SK-N-MC (cell line): ENCODE results near the gene CCIN.

Experiments
- DNase-seq: peaks from one replicate; pipeline ENCODE4 v3.0.0-alpha.2; 2011; ENCODE audit warnings: low read depth, low spot score
- H3K27ac ChIP-seq: fragments of 200-600 bp; sonication (generic); 2 replicates; pipeline ENCODE4 v1.5.1; 2016; ENCODE audit warnings: mixed run types
- H3K36me3 ChIP-seq: fragments of 200-600 bp; sonication (generic); 2 replicates; pipeline ENCODE4 v1.6.1; 2017; ENCODE audit warnings: antibody characterized with exemption, low read length, mixed read lengths; ENCODE audit not compliant: insufficient read depth
- H3K4me3 ChIP-seq: fragments of 200-600 bp; sonication (generic); 2 replicates; pipeline ENCODE4 v1.5.1; 2016
- H3K9ac ChIP-seq: fragments of 200-600 bp; sonication (generic); 2 replicates; pipeline ENCODE4 v1.8.0; 2017; ENCODE audit warnings: mixed run types, mixed read lengths; ENCODE audit not compliant: insufficient read length
- H3K9me3 ChIP-seq: fragments of 200-600 bp; sonication (generic); 2 replicates; pipeline ENCODE4 v1.6.1; 2017; ENCODE audit warnings: low read depth, mild to moderate bottlenecking, antibody characterized with exemption, low read length, moderate library complexity, mixed read lengths
- EZH2 ChIP-seq: fragments of 200-600 bp; sonication (generic); IDR thresholded peaks from one replicate; pipeline ENCODE4 v1.6.1; 2017; ENCODE audit warnings: antibody characterized with exemption
- FOXP2 ChIP-seq: optimal IDR thresholded peaks from 2 replicates; pipeline ENCODE3; 2011; ENCODE audit warnings: mild to moderate bottlenecking, moderate library complexity; ENCODE audit not compliant: insufficient read depth; ENCODE audit errors: extremely low read length, control extremely low read depth
- POLR2AphosphoS5 ChIP-seq: IDR thresholded peaks from 2 replicates; pipeline ENCODE4 v1.6.1; 2012; ENCODE audit warnings: mild to moderate bottlenecking, low read depth, low read length, borderline replicate concordance

The CCIN gene

DNA sequence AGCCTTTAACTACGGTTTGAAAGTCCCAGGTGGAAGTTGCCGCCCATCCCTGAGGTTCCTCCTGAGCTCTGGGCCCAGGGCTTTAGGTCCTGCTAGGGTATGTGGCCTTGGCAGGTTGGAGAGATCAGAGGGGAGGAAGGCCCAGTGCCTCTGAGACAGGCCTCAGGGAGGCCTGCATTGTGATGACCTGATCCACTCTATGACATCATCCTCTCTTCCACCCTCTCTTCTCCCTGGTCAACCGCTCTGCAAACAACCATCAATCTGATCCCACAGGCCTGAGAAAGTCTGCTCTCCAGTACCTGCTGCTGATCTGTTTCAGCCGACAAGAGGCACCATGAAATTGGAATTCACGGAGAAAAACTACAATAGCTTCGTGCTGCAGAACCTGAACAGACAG is at the start of gene CCIN:
Gene CCIN (plus strand): TSS at position 223 of the 400 bp plus-strand sequence. CDS start 115 bp downstream, at position 338.
- no peak for DNase-seq
- Histone ChIP-seq H3K27ac (no peak within 1 kb of the TSS), H3K9me3 (no peaks in the 10 kb centered on the region), H3K4me3 (no peak within 1 kb of the TSS), H3K9ac (no peak within 1 kb of the TSS), H3K36me3 (no peaks in the 10 kb centered on the region)
- TF ChIP-seq POLR2AphosphoS5 (no peak), FOXP2 (no peak), EZH2 (no peak)

- TF ChIP-seq FOXP2 (no peak), POLR2AphosphoS5 (no peak), EZH2 (no peak)
- Histone ChIP-seq H3K9ac (no peak overlapping the region), H3K9me3 (no peaks in the 10 kb centered on the region), H3K4me3 (no peak overlapping the region), H3K36me3 (no peaks in the 10 kb centered on the region), H3K27ac (no peak overlapping the region)
- no peak for DNase-seq
Observed at GRCh38 chr9:36119476-36119875, 49.7 kb upstream of the CCIN start.

DNA sequence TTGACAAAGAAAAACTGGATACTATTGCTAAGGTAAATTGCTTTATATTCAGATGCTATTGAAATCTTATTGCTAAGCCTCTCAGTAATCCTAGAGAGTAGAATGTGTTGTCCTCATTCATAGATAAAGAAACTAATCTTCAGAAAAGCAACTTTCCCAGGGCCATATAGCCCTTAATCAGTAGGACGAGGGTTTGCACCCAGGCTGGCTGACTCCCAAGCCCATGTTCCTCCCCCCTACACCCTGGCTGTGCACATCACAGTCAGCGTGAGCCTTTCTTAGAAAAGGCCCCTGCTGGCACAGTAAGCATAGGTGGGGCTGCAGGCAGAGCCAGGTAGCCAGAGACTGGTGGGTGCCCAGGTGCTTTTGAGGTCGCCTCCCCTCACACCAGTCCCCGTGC is 48.5 kb upstream of the CCIN start:
- Histone ChIP-seq H3K9ac (no peak overlapping the region), H3K27ac (no peak overlapping the region), H3K9me3 (no peaks in the 10 kb centered on the region), H3K4me3 (no peak overlapping the region), H3K36me3 (no peaks in the 10 kb centered on the region)
- no peak for DNase-seq
- TF ChIP-seq POLR2AphosphoS5, result no peak
- no peak for TF ChIP-seq EZH2
- TF ChIP-seq FOXP2, result no peak

DNA sequence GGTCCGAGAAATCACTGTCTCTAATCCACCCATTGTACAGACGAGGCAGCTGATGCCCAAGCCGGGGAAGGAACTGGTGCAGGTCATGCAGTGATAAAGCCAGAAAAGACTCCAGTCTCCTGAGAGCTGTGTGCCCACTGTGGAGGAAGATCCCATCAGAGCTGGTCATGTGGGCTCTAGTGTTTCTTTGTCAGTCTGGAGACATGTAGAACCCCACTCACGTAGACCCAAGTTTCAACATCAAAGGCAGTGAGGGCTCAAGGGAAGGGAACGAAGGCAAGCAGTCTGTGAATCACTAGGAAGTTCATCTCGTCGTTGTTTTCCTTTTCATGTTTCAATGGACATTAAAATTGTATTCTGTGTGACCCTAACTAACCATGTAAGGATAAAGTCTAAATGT is 47.2 kb upstream of the CCIN start:
- no peaks in the 10 kb centered on the region for H3K9me3 ChIP-seq
- H3K9ac ChIP-seq, result no peak overlapping the region
- H3K4me3 ChIP-seq, result no peak overlapping the region
- no peak for DNase-seq
- H3K36me3 ChIP-seq, result no peaks in the 10 kb centered on the region
- no peak for TF ChIP-seq EZH2
- TF ChIP-seq FOXP2, result no peak
- no peak for TF ChIP-seq POLR2AphosphoS5
- H3K27ac ChIP-seq, result no peak overlapping the region

- no peak for DNase-seq
- Histone ChIP-seq H3K27ac (no peak overlapping the region), H3K9me3 (no peaks in the 10 kb centered on the region)
Observed at GRCh38 chr9:36123515-36123914, 45.7 kb upstream of the CCIN start.

GRCh38 chr9:36125062-36125855 is 43.9 kb upstream of the CCIN start:
- no peak overlapping the region for H3K9ac ChIP-seq
- H3K9me3 ChIP-seq, result no peaks in the 10 kb centered on the region
- no peaks in the 10 kb centered on the region for H3K36me3 ChIP-seq
- DNase-seq, result no peak
- TF ChIP-seq POLR2AphosphoS5 (no peak), EZH2 (no peak), FOXP2 (no peak)
- H3K27ac ChIP-seq, result no peak overlapping the region
- H3K4me3 ChIP-seq, result no peak overlapping the region

More at GRCh38 chr9:36123515-36123914, 45.7 kb upstream of the CCIN start:
- Histone ChIP-seq H3K36me3 (no peaks in the 10 kb centered on the region), H3K9ac (no peak overlapping the region), H3K4me3 (no peak overlapping the region)
- no peak for TF ChIP-seq FOXP2
- TF ChIP-seq EZH2, result no peak
- TF ChIP-seq POLR2AphosphoS5, result no peak

DNA sequence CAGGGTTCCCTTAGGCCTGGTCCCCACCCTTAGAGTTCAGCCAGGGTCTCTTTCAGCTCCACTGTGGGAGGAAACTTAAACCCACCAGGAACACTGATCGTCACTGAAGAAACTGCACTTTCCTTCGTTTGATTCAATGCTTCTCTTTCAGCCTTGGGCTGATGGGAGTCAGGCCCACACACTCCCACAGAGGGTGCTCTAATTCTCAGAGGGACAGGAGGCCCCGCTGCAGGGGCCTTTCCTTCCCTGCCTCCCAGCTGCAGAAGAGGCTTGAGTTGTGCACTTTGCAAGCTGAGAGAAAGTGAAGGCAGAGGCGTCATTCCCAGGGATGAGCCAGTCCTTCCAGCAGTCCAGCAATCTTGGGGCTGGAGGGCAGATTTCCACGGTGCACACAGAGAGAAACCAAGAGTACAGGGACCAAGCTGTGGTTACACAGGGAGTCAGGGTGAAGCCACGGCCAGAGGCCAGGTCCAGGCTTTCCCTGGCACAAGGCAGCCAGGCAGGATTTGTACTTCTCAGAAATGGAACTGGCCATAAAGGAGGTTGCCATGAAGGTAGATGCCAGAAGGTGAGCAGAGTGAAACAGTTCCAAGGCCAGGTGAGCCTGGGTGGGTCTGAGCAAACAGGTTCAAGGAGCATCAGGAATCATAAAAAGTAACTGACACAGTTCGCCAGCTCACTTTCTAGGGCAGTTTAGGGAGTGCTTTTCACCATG is 43.0 kb upstream of the CCIN start:
- Histone ChIP-seq H3K4me3 (no peak overlapping the region), H3K9ac (no peak overlapping the region), H3K36me3 (no peaks in the 10 kb centered on the region), H3K9me3 (no peaks in the 10 kb centered on the region), H3K27ac (no peak overlapping the region)
- DNase-seq, result no peak
- TF ChIP-seq FOXP2, result no peak
- no peak for TF ChIP-seq EZH2
- TF ChIP-seq POLR2AphosphoS5, result no peak

DNA sequence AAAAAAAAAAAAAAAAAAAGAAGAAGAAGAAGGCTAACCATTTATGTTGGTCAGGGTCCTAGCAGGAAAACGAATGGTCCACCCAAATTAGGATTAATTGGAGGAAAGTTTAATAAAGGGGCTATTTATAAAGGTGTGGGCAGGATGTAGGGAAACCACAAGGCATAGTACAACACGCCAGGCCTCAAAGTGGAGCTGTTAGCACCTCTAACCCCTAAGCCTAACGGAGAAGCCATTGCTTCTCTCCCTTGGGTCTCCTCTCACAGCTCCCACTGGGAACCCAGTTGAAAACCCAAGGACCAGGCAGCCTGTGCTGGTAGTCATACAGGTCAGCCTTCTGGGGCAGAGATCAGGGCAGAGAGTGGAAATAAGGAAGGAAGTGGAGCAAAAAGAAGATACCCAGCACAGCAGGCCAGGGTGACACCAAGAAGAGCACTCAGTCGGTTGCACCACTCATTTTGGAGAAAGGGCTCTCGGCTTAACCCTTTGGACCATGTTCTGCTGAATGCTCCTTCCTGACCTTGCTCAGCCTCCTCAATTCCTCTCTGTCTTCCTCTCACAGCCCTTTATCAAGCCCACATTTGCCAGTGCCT is 41.4 kb upstream of the CCIN start:
- no peak overlapping the region for H3K27ac ChIP-seq
- no peaks in the 10 kb centered on the region for H3K36me3 ChIP-seq
- no peaks in the 10 kb centered on the region for H3K9me3 ChIP-seq
- H3K9ac ChIP-seq, result no peak overlapping the region
- no peak overlapping the region for H3K4me3 ChIP-seq
- no peak for DNase-seq
- TF ChIP-seq EZH2, result no peak
- no peak for TF ChIP-seq POLR2AphosphoS5
- no peak for TF ChIP-seq FOXP2

DNA sequence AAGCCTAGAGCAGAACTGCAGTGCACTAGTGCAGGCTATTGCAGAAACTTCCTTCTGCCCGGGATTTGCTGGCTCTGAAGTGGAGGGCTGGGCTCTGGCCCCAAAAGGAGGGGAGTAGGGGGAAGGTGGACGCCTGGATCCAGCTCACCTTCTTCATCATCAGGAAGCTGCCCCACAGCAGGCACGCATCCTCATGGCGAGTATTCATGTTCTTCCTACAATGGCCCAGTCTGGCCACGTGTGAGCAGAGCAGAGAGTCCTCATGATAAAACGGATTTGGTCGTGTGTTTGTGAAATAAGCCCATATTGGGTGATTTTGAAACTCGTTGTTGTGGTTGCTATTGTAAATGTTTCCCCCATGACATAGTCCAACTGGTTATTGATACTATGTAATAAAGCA is 40.8 kb upstream of the CCIN start:
- no peak overlapping the region for H3K27ac ChIP-seq
- H3K36me3 ChIP-seq, result no peaks in the 10 kb centered on the region
- H3K9ac ChIP-seq, result no peak overlapping the region
- no peak overlapping the region for H3K4me3 ChIP-seq
- no peak for DNase-seq
- no peaks in the 10 kb centered on the region for H3K9me3 ChIP-seq
- TF ChIP-seq FOXP2 (no peak), EZH2 (no peak), POLR2AphosphoS5 (no peak)
